NB4 (cell line): Measurements from ENCODE around the gene SRPK1.

Source experiments
- TF ChIP-seq, protein P1 (sequence below): IDR thresholded peaks from 2 replicates; pipeline ENCODE4 v1.6.1; 2011; ENCODE audit warnings: low read depth, low read length
- TF ChIP-seq, protein P2 (sequence below): IDR thresholded peaks from one replicate; pipeline ENCODE4 v1.5.1; 2012; ENCODE audit warnings: low read depth, low read length

DNA sequence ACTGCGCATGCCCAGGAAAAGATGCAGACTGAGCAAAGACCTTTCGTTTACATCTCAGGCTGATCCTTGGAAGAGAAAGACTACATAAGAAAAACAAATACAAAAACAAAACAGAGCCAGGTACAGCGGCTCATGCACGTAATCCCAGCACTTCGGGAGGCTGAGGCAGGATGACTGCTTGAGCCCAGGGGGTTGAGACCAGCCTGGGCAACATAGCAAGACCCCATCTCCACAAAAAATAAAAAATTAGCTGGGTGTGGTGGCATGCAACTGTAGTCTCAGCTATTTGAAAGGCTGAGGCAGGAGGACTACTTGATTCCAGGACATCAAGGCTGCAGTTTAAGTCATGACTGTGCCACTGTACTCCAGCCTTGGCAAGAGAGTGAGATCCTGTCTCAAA is 41.7 kb downstream of the SRPK1 start:
- TF ChIP-seq, protein P1, sequence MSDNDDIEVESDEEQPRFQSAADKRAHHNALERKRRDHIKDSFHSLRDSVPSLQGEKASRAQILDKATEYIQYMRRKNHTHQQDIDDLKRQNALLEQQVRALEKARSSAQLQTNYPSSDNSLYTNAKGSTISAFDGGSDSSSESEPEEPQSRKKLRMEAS: no peak
- TF ChIP-seq, protein P2, sequence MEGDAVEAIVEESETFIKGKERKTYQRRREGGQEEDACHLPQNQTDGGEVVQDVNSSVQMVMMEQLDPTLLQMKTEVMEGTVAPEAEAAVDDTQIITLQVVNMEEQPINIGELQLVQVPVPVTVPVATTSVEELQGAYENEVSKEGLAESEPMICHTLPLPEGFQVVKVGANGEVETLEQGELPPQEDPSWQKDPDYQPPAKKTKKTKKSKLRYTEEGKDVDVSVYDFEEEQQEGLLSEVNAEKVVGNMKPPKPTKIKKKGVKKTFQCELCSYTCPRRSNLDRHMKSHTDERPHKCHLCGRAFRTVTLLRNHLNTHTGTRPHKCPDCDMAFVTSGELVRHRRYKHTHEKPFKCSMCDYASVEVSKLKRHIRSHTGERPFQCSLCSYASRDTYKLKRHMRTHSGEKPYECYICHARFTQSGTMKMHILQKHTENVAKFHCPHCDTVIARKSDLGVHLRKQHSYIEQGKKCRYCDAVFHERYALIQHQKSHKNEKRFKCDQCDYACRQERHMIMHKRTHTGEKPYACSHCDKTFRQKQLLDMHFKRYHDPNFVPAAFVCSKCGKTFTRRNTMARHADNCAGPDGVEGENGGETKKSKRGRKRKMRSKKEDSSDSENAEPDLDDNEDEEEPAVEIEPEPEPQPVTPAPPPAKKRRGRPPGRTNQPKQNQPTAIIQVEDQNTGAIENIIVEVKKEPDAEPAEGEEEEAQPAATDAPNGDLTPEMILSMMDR: no peak
